SK-N-SH (cell line): Measurements from ENCODE around the gene YWHAH. TPM values are rescaled to one million over a fixed set of nuclear protein-coding genes. Genes with fewer than 3 reads are reported as not detected.

Source experiments
- polyA plus RNA-seq, 3 experiments: library from polyadenylated mRNA; depleted of rRNA; stranded (reverse); fragments of >200 nt; gene quantifications; 2 replicates each; pipeline ENCODE4 v1.2.3, GENCODE V29; 2012
- small RNA-seq, 7 experiments: library from RNA; depleted of rRNA; stranded (forward); fragments of <200 nt; gene quantifications; one replicate each; pipeline ENCODE3, GENCODE V24; 2012

The YWHAH gene
- polyA plus RNA-seq, 1 of the 3 experiments (the other 2 are of a cell fraction) = 102 TPM

Small RNA genes lying within 50 kb of the gene (small RNA-seq; reads per million reads assigned to genes)
- 0 to 1.6 (median 0) reads per million in 7 experiments for gene RN7SL305P

Other genes with a start within 250 kb of the YWHAH start
- 5.9 and 7.4 TPM in 2 replicates for gene PRR14L, start 194.4 kb upstream of the YWHAH start, polyA plus RNA-seq (2012; rRNA removed)
- 7.8 and 9.7 TPM in 2 replicates for gene DEPDC5, start 190.5 kb upstream of the YWHAH start, polyA plus RNA-seq (2012; rRNA removed)
- not detected in 2 replicates for gene SLC5A1, start 98.7 kb downstream of the YWHAH start, polyA plus RNA-seq (2012; rRNA removed)
- not detected in 2 replicates for gene C22orf42, start 214.8 kb downstream of the YWHAH start, polyA plus RNA-seq (2012; rRNA removed)